Astrocyte (in vitro differentiated cells and primary cell): Measurements from ENCODE around the gene NUTF2. TPM values are rescaled to one million over a fixed set of nuclear protein-coding genes. Genes with fewer than 3 reads are reported as not detected.

Experiments used
- DNase-seq: peaks from one replicate; pipeline ENCODE4 v3.0.0-alpha.2; 2010; ENCODE audit warnings: low read depth
- FAIRE-seq: peaks from 2 replicates; lab custom pipeline; 2011; peaks lifted over from hg19 to GRCh38; lab: Jason Lieb, UNC
- H2AFZ ChIP-seq: 2 replicates; pipeline ENCODE4 v1.6.0; 2012; ENCODE audit warnings: low read depth, low read length, inconsistent platforms
- H3K27ac ChIP-seq: 2 replicates; pipeline ENCODE4 v1.5.1; 2011; ENCODE audit warnings: low read depth, low read length, inconsistent platforms
- H3K27me3 ChIP-seq: 2 replicates; pipeline ENCODE4 v1.6.0; 2011; ENCODE audit warnings: low read length, inconsistent platforms; ENCODE audit not compliant: insufficient read depth
- H3K36me3 ChIP-seq: 2 replicates; pipeline ENCODE4 v1.5.1; 2011; ENCODE audit warnings: low read length, inconsistent platforms; ENCODE audit not compliant: insufficient read depth
- H3K4me1 ChIP-seq: 2 replicates; pipeline ENCODE4 v1.5.1; 2011; ENCODE audit warnings: low read length, inconsistent platforms; ENCODE audit not compliant: insufficient read depth
- H3K4me2 ChIP-seq: 2 replicates; pipeline ENCODE4 v1.6.0; 2012; ENCODE audit warnings: low read length, inconsistent platforms
- H3K4me3 ChIP-seq: 2 replicates; pipeline ENCODE4 v1.5.1; 2011; ENCODE audit warnings: low read depth, mild to moderate bottlenecking, low read length, inconsistent platforms; ENCODE audit not compliant: insufficient read depth
- H3K79me2 ChIP-seq: 2 replicates; pipeline ENCODE4 v1.6.0; 2012; ENCODE audit warnings: mild to moderate bottlenecking, low read length, inconsistent platforms; ENCODE audit not compliant: insufficient read depth
- H3K9ac ChIP-seq: 2 replicates; pipeline ENCODE4 v1.6.0; 2012; ENCODE audit warnings: mild to moderate bottlenecking, low read length, inconsistent platforms
- H3K9me3 ChIP-seq: 2 replicates; pipeline ENCODE4 v1.5.1; 2012; ENCODE audit warnings: low read depth, mild to moderate bottlenecking, low read length, inconsistent platforms; ENCODE audit not compliant: insufficient read depth
- H4K20me1 ChIP-seq: 2 replicates; pipeline ENCODE4 v1.6.0; 2012; ENCODE audit warnings: low read length, inconsistent platforms; ENCODE audit not compliant: insufficient read depth
- H3K27ac Mint-ChIP-seq: one replicate; pipeline ENCODE4 v1.8.0; 2021; ENCODE audit warnings: mild to moderate bottlenecking, mixed read lengths; ENCODE audit not compliant: unreplicated experiment
- H3K27me3 Mint-ChIP-seq: one replicate; pipeline ENCODE4 v1.8.0; 2021; ENCODE audit warnings: low read depth, mixed read lengths; ENCODE audit not compliant: unreplicated experiment
- H3K36me3 Mint-ChIP-seq: one replicate; pipeline ENCODE4 v1.8.0; 2021; ENCODE audit warnings: low read depth, mixed read lengths; ENCODE audit not compliant: unreplicated experiment
- H3K4me1 Mint-ChIP-seq: one replicate; pipeline ENCODE4 v1.8.0; 2021; ENCODE audit warnings: low read depth, mixed read lengths; ENCODE audit not compliant: unreplicated experiment
- H3K4me3 Mint-ChIP-seq: one replicate; pipeline ENCODE4 v1.8.0; 2021; ENCODE audit warnings: mild to moderate bottlenecking, moderate library complexity, mixed read lengths; ENCODE audit not compliant: unreplicated experiment
- H3K9me3 Mint-ChIP-seq: one replicate; pipeline ENCODE4 v1.8.0; 2021; ENCODE audit warnings: mild to moderate bottlenecking, mixed read lengths; ENCODE audit not compliant: unreplicated experiment
- EZH2 ChIP-seq: IDR thresholded peaks from 2 replicates; pipeline ENCODE4 v1.6.1; 2012; ENCODE audit warnings: mild to moderate bottlenecking, low read length, inconsistent platforms; ENCODE audit not compliant: insufficient read depth
- total RNA-seq: library from RNA; stranded (reverse); gene quantifications from 2 replicates; pipeline ENCODE4 v1.2.1, GENCODE V29; 2021
- TF ChIP-seq, protein P1 (sequence below): IDR thresholded peaks from 2 replicates; pipeline ENCODE4 v1.5.1; 2011; ENCODE audit warnings: low read depth, mild to moderate bottlenecking, inconsistent platforms, low read length, moderate library complexity; ENCODE audit not compliant: insufficient read depth

Gene NUTF2
- total RNA-seq, 1 donor from 2014 or later, result 224 TPM

DNA sequence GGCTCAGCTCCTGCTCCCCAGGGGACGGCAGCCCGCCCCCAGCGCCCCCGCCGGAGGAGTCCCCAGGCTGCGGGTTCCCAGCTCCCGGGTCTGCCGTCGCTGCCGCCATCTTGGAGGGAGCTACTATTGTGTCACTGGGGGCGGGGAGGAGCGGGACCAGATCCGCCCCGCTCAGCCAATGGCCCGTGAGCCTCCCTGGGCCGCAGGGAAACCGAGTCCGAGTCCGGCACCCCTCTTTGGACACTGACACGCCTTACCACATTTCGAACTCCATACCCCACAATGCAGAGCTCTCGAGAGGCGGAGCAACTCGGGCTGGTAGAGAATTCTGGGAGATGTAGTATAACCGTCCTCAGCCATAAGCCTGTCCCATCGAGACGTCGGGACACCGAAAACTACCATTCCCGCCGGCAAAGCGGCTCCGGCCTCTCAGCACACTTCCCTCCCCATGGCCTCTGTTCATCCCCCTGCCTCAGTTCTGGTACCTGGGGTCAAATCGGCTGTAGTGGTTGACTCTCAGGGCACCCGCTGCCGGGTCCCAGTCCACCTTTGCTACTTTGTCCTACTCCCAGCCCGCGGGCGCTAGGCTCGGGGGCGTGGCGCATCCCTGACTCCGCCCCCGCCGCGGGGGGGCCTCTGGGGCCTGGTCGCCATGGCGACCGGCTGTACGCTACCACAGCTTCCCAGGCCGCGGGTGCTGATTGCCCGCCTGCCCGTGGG is 40.1 kb upstream of the NUTF2 start, which contains the start of the genes RANBP10 and TSNAXIP1:
RANBP10 (minus strand) TSS at position 133 of the 720 bp plus-strand sequence; CDS start at position 109, 24 bp downstream.
TSNAXIP1 (plus strand) TSS at position 462 of the 720 bp plus-strand sequence. CDS start 261 bp downstream, outside the sequence.
- H3K9me3 ChIP-seq, result no peaks in the 10 kb centered on the region
- no peaks in the 10 kb centered on the region for H3K27me3 ChIP-seq
- Mint-ChIP-seq H3K9me3 (no peaks in the 10 kb centered on the region), H3K27ac (peak within 1 kb of the TSS; percentile 44), H3K27me3 (no peaks in the 10 kb centered on the region), H3K4me3 (peak within 1 kb of the TSS; percentile 95), H3K4me1 (peaks cover 12% of the 10 kb centered on the region), H3K36me3 (peaks cover 14% of the 10 kb centered on the region)
- H3K4me2 ChIP-seq, result peak within 1 kb of the TSS; percentile 97
- H3K36me3 ChIP-seq, result peaks cover 7% of the 10 kb centered on the region
- DNase-seq (peak; percentile 98), FAIRE-seq (peak; percentile 52)
- H3K4me3 ChIP-seq, result peak within 1 kb of the TSS; percentile 97
- TF ChIP-seq EZH2, result no peak
- TF ChIP-seq, protein P1, sequence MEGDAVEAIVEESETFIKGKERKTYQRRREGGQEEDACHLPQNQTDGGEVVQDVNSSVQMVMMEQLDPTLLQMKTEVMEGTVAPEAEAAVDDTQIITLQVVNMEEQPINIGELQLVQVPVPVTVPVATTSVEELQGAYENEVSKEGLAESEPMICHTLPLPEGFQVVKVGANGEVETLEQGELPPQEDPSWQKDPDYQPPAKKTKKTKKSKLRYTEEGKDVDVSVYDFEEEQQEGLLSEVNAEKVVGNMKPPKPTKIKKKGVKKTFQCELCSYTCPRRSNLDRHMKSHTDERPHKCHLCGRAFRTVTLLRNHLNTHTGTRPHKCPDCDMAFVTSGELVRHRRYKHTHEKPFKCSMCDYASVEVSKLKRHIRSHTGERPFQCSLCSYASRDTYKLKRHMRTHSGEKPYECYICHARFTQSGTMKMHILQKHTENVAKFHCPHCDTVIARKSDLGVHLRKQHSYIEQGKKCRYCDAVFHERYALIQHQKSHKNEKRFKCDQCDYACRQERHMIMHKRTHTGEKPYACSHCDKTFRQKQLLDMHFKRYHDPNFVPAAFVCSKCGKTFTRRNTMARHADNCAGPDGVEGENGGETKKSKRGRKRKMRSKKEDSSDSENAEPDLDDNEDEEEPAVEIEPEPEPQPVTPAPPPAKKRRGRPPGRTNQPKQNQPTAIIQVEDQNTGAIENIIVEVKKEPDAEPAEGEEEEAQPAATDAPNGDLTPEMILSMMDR, result no peak
- peak within 1 kb of the TSS; percentile 93 for H3K9ac ChIP-seq
- H3K79me2 ChIP-seq, result peaks cover 43% of the 10 kb centered on the region
- peak within 1 kb of the TSS; percentile 73 for H3K27ac ChIP-seq
- peak within 1 kb of the TSS; percentile 98 for H2AFZ ChIP-seq
- H4K20me1 ChIP-seq, result peaks cover 29% of the 10 kb centered on the region
- H3K4me1 ChIP-seq, result peaks cover 8% of the 10 kb centered on the region

DNA sequence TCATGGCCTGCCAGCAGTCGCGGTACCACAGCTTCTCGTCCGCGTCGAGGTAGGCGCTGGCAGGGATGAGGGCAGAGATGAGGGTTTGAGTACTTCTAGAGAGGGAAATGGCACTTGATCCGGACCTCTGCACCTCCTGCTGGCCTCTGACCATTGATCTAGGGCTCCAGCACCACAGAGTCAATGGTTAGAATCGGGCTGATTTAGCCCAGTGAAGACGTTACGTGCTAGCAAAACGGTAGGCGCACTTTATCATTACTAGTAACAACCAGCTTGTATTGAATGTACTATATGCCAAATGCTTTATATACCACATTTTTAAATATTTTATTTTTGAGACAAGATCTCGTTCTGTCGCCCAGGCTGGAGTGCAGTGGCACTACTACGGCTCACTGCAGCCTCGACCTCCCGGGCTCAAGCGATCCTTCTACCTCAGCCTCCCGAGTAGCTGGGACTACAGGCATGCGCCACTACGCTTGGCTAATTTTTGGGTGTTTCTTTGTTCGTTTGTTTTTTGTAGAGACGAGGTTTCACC is 39.5 kb upstream of the NUTF2 start:
- peaks cover 14% of the 10 kb centered on the region for H3K36me3 Mint-ChIP-seq
- H3K27me3 Mint-ChIP-seq, result no peaks in the 10 kb centered on the region
- peak overlapping the region; percentile 95 for H3K4me3 Mint-ChIP-seq
- Histone ChIP-seq H3K4me2 (peak overlapping the region; percentile 97), H3K4me3 (peak overlapping the region; percentile 97), H3K27ac (peak overlapping the region; percentile 70), H3K9me3 (no peaks in the 10 kb centered on the region), H3K36me3 (peaks cover 7% of the 10 kb centered on the region), H3K27me3 (no peaks in the 10 kb centered on the region), H3K9ac (peak overlapping the region; percentile 93), H3K79me2 (peaks cover 37% of the 10 kb centered on the region), H3K4me1 (peaks cover 8% of the 10 kb centered on the region), H2AFZ (peak overlapping the region; percentile 98), H4K20me1 (peaks cover 22% of the 10 kb centered on the region)
- DNase-seq (no peak), FAIRE-seq (no peak)
- TF ChIP-seq, protein P1, result no peak
- no peak for TF ChIP-seq EZH2
- no peaks in the 10 kb centered on the region for H3K9me3 Mint-ChIP-seq
- peaks cover 12% of the 10 kb centered on the region for H3K4me1 Mint-ChIP-seq
- peak overlapping the region; percentile 44 for H3K27ac Mint-ChIP-seq
